GM18951 (cell line): ENCODE data around the gene EDAR.

ENCODE experiments used
- POLR2A ChIP-seq: IDR thresholded peaks from 4 replicates; pipeline ENCODE4 v1.6.1; 2011; ENCODE audit warnings: mild to moderate bottlenecking; ENCODE audit not compliant: insufficient read length, insufficient read depth; ENCODE audit errors: extremely low read depth
- in situ Hi-C: fragments of 300-500 bp; cut with MboI; formaldehyde crosslinking; loops from one replicate; pipeline ENCODE4 v1.12.0; 2022; ENCODE audit warnings: low sequenced_read_pairs, mixed read lengths, inconsistent platforms; ENCODE audit not compliant: unreplicated experiment

Gene EDAR

DNA sequence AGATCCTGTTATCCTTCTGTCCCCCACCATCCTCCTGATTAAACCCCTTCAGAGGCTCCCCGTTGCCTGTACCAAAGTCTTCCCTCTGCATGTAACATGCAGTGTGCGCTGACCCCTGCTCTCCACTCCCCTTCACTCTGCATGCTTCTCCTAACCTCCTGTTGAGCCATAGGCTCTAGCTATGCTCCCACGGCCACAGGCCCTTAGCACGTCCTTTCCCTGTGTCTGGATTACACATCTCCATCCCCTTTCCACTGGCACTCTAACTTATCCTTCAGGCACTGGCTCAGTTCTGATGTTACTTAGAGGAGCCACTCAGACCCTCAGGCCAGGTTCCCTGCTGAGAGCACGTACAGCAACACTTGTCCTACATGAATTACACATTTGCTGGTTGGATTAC, 29.4 kb upstream of the EDAR start:
- no peak for TF ChIP-seq POLR2A
- in situ Hi-C loops = no loop called here

GRCh38 chr2:109017017-109017416, 28.0 kb upstream of the EDAR start:
- TF ChIP-seq POLR2A = no peak
- in situ Hi-C loops = no loop called here

GRCh38 chr2:109016376-109016775, 27.4 kb upstream of the EDAR start:
- in situ Hi-C loops = no loop called here
- no peak for TF ChIP-seq POLR2A

DNA sequence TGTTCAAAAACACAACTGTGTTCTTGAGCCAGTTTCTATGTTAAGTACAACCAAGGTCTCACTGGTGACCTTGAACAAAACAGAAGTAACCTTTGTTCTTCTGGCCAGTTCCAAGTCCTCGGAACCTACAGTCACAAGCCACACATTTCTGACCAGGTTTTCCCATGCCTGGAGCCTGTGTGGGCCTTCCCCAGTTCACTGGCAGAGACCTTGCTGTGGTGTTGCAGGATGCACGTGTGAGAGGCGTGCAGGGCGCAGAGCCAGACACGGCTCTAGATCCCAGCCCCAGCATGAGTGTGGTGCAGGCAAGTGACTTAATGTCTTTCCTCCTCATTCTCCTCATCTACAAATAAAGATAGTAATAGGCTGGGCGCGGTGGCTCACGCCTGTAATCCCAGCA, 25.5 kb upstream of the EDAR start:
- TF ChIP-seq POLR2A = no peak
- in situ Hi-C loops = no loop called here

GRCh38 chr2:109013051-109013450, 24.0 kb upstream of the EDAR start:
- in situ Hi-C loops = no loop called here
- no peak for TF ChIP-seq POLR2A

GRCh38 chr2:109009920-109010610, 21.0 kb upstream of the EDAR start:
- TF ChIP-seq POLR2A = no peak
- in situ Hi-C loops = no loop called here

DNA sequence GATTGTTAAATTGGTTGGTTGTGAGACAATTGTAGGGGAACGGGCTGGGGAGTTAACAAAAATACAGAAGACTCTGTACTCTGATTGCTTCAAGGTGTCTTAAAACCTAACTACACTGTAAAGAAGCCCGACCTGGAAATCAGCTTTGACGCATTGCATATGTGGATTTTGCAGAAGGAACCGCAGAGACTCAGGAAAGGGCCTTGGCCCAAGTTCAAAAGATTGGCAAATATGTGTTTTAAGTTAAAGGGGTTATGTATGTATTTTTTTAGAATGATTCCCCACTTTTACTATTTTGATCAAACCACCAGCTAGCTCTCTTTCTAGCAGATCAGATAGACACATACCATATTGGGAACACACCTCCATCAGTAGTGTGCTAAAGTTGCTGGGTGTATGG, 18.0 kb upstream of the EDAR start:
- no peak for TF ChIP-seq POLR2A
- in situ Hi-C loops = no loop called here

DNA sequence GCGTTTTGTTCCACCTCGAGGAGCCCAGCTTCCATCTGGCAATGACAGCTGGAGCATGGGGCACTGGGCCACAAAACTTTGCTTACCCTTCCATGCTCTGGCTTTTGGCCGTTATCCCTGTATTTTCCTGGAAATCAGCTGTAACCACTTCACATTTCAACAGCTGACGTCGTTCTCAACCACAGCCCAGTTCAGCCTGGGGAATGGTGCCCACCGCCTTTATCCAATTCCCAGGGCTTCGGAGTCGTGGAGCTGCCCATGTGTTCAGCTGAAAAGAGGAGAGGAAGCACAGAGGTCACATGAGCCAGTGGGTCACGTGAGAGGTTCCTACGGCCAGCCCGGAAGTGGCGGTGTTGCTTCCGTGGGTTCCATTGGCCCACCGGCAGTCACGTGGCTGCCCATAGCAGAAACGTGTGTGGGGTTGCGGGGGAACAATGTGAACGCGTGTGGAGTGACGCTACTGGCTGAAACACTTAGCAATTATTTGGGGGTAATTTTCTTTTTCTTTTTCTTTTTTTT, 16.7 kb upstream of the EDAR start:
- in situ Hi-C loops = no loop called here
- TF ChIP-seq POLR2A = no peak

DNA sequence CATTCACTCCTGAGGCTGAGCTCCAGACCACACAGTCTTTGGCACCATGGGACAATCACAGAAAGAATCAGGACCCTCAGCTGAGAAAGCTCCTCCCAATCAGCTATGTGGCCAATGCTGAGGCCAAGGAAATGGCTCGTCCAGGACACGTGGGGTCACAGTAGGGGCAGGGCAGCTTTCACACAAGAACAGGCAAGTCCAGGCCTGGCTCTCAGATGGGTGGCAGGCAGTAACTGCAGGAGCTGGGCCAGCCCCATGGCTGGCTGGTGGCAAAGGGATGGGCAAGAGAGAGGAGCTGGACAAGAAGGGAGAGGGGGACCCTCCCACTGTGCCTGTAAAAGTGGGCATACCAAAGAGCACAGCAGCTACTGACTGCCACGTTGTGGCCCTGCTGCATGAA, 12.2 kb upstream of the EDAR start:
- TF ChIP-seq POLR2A = no peak
- in situ Hi-C loops = no loop called here

- in situ Hi-C loops = no loop called here
- TF ChIP-seq POLR2A = no peak
These were observed 11.7 kb upstream of the EDAR start for GRCh38 chr2:109000738-109001137.

- in situ Hi-C loops = no loop called here
- TF ChIP-seq POLR2A = no peak
These were observed 9.9 kb upstream of the EDAR start for GRCh38 chr2:108998911-108999310.

DNA sequence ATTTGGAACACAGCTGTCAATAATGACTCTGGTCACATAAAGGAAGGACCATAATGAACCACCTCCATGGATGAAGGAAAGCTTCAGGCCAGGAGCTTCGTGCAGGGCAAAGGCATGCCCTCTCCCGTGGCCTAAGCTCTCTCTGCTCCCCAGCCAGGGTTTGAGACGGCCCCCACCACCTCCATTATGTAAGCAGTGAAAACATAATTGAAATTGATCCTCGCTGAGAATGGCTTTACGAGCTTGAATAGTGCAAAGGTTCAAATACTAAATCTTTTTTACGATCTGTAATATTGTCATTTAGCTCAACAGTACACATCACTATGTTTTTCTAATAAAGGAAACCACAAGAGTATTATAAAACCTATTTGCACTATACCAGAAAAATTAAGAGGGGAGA, 5.2 kb upstream of the EDAR start:
- no peak for TF ChIP-seq POLR2A

GRCh38 chr2:108993095-108993937, 4.3 kb upstream of the EDAR start:
- in situ Hi-C loops = no loop called here

More for the DNA sequence above, 5.2 kb upstream of the EDAR start:
- in situ Hi-C loops = no loop called here

More at GRCh38 chr2:108993095-108993937, 4.3 kb upstream of the EDAR start:
- TF ChIP-seq POLR2A = no peak
